GM18868 (cell line): Measurements from ENCODE around the gene IZUMO2.
"Not testable (repeated sequence)": the region's sequence is repeated elsewhere in the genome, so short reads cannot be mapped to it uniquely, and the experiment has no call there.

ENCODE experiments used
- ATAC-seq: cut with Tn5 transposase; IDR thresholded peaks from one replicate; pipeline ENCODE4 v1.9.1; 2021; ENCODE audit warnings: mild to moderate bottlenecking, moderate library complexity; ENCODE audit not compliant: unreplicated experiment

Gene IZUMO2

GRCh38 chr19:50140118-50140845 lies 22.8 kb downstream of the IZUMO2 start:
- ATAC-seq: not testable (repeated sequence)

- ATAC-seq: not testable (repeated sequence)
Observed at GRCh38 chr19:50136603-50137365, 26.3 kb downstream of the IZUMO2 start.

GRCh38 chr19:50135856-50136602 lies 27.1 kb downstream of the IZUMO2 start:
- ATAC-seq: not testable (repeated sequence)

GRCh38 chr19:50134777-50135719 lies 28.0 kb downstream of the IZUMO2 start:
- not testable (repeated sequence) for ATAC-seq

GRCh38 chr19:50133518-50134492 lies 29.3 kb downstream of the IZUMO2 start:
- not testable (repeated sequence) for ATAC-seq

- not testable (repeated sequence) for ATAC-seq
Observed at GRCh38 chr19:50104012-50104411, 59.1 kb downstream of the IZUMO2 start.

GRCh38 chr19:50103405-50103804 lies 59.7 kb downstream of the IZUMO2 start:
- ATAC-seq: not testable (repeated sequence)
